H9 (cell line): ENCODE data around the gene NXN. TPM values are rescaled to one million over a fixed set of nuclear protein-coding genes. Genes with fewer than 3 reads are reported as not detected.

Experiments used
- DNase-seq: peaks from one replicate; pipeline ENCODE4 v3.0.0-alpha.2; 2017
- H2AFZ ChIP-seq: one replicate; pipeline ENCODE4 v1.6.1; 2013; ENCODE audit warnings: mild to moderate bottlenecking, low read length, control low read depth, moderate library complexity
- H2AK5ac ChIP-seq: 2 replicates; pipeline ENCODE4 v1.6.1; 2013; ENCODE audit warnings: low read length, control low read depth, mixed read lengths; ENCODE audit not compliant: insufficient read length
- H2BK120ac ChIP-seq: one replicate; pipeline ENCODE4 v1.6.1; 2013; ENCODE audit warnings: low read depth, mild to moderate bottlenecking, low read length, control low read depth, inconsistent platforms; ENCODE audit not compliant: poor library complexity, severe bottlenecking
- H2BK12ac ChIP-seq: 2 replicates; pipeline ENCODE4 v1.6.1; 2013; ENCODE audit warnings: low read length, control low read depth, mixed read lengths, low read depth; ENCODE audit not compliant: insufficient read length
- H2BK15ac ChIP-seq: 2 replicates; pipeline ENCODE4 v1.6.1; 2013; ENCODE audit warnings: low read depth, low read length, control low read depth
- H2BK20ac ChIP-seq: one replicate; pipeline ENCODE4 v1.6.1; 2013; ENCODE audit warnings: low read depth, mild to moderate bottlenecking, low read length, control low read depth, inconsistent platforms; ENCODE audit not compliant: poor library complexity, severe bottlenecking
- H2BK5ac ChIP-seq: 2 replicates; pipeline ENCODE4 v1.6.1; 2013; ENCODE audit warnings: low read length, control low read depth, mixed read lengths; ENCODE audit not compliant: insufficient read length
- H3K14ac ChIP-seq: 2 replicates; pipeline ENCODE4 v1.6.1; 2013; ENCODE audit warnings: low read length, control low read depth; ENCODE audit not compliant: insufficient read depth
- H3K18ac ChIP-seq: 2 replicates; pipeline ENCODE4 v1.6.1; 2013; ENCODE audit warnings: low read depth, mild to moderate bottlenecking, mixed read lengths, low read length, control low read depth; ENCODE audit not compliant: insufficient read length
- H3K23ac ChIP-seq: 2 replicates; pipeline ENCODE4 v1.6.1; 2013; ENCODE audit warnings: low read length, control low read depth, mixed read lengths, low read depth; ENCODE audit not compliant: insufficient read length
- H3K23me2 ChIP-seq: 2 replicates; pipeline ENCODE4 v1.6.1; 2013; ENCODE audit warnings: low read depth, mild to moderate bottlenecking, mixed read lengths, low read length, control low read depth; ENCODE audit not compliant: insufficient read length, poor library complexity, severe bottlenecking
- H3K27ac ChIP-seq: 2 replicates; pipeline ENCODE4 v1.5.1; 2013; ENCODE audit warnings: low read length, control low read depth, mixed read lengths, low read depth; ENCODE audit not compliant: insufficient read length
- H3K27me3 ChIP-seq: 2 replicates; pipeline ENCODE4 v1.6.1; 2013; ENCODE audit warnings: low read length, control low read depth, inconsistent platforms; ENCODE audit not compliant: insufficient read depth
- H3K4ac ChIP-seq: 2 replicates; pipeline ENCODE4 v1.6.1; 2013; ENCODE audit warnings: low read depth, mild to moderate bottlenecking, control low read depth, inconsistent platforms, low read length, moderate library complexity
- H3K4me1 ChIP-seq: 2 replicates; pipeline ENCODE4 v1.6.1; 2013; ENCODE audit warnings: low read length, control low read depth, inconsistent platforms; ENCODE audit not compliant: insufficient read depth
- H3K4me2 ChIP-seq: 2 replicates; pipeline ENCODE4 v1.6.1; 2013; ENCODE audit warnings: low read length, control low read depth, mixed read lengths; ENCODE audit not compliant: insufficient read length, insufficient read depth
- H3K56ac ChIP-seq: 2 replicates; pipeline ENCODE4 v1.6.1; 2013; ENCODE audit warnings: low read depth, mild to moderate bottlenecking, mixed read lengths, low read length, control low read depth; ENCODE audit not compliant: insufficient read length
- H3K79me1 ChIP-seq: 2 replicates; pipeline ENCODE4 v1.6.1; 2013; ENCODE audit warnings: low read depth, mild to moderate bottlenecking, moderate library complexity, low read length, control low read depth, inconsistent platforms; ENCODE audit not compliant: insufficient read depth, poor library complexity, severe bottlenecking
- H3K79me2 ChIP-seq: 2 replicates; pipeline ENCODE4 v1.6.1; 2013; ENCODE audit warnings: low read length, control low read depth, inconsistent platforms; ENCODE audit not compliant: insufficient read depth
- H3K9ac ChIP-seq: 2 replicates; pipeline ENCODE4 v1.6.1; 2013; ENCODE audit warnings: low read length, control low read depth, mixed read lengths; ENCODE audit not compliant: insufficient read length; ENCODE audit errors: extremely low read depth
- H3K9me3 ChIP-seq: one replicate; pipeline ENCODE4 v1.6.1; 2013; ENCODE audit warnings: low read depth, low read length, inconsistent platforms; ENCODE audit not compliant: control insufficient read depth
- H3T11ph ChIP-seq: one replicate; pipeline ENCODE4 v1.6.1; 2013; ENCODE audit warnings: mild to moderate bottlenecking, low read length, control low read depth, inconsistent platforms
- H4K20me1 ChIP-seq: one replicate; pipeline ENCODE4 v1.6.1; 2013; ENCODE audit not compliant: control insufficient read depth, insufficient read length, insufficient read depth
- H4K5ac ChIP-seq: 2 replicates; pipeline ENCODE4 v1.6.1; 2013; ENCODE audit warnings: low read depth, mild to moderate bottlenecking, mixed read lengths, low read length, control low read depth; ENCODE audit not compliant: insufficient read length
- H4K8ac ChIP-seq: replicated peaks from 2 replicates; pipeline ENCODE4 v1.6.1; 2013; ENCODE audit warnings: low read length, control low read depth, mixed read lengths, low read depth; ENCODE audit not compliant: insufficient read length
- H4K91ac ChIP-seq: 2 replicates; pipeline ENCODE4 v1.6.1; 2013; ENCODE audit warnings: low read depth, mild to moderate bottlenecking, moderate library complexity, mixed read lengths, low read length, control low read depth; ENCODE audit not compliant: insufficient read length
- H3K27ac Mint-ChIP-seq, 3 experiments: 2 replicates in 2 of 3; 3 replicates in 1 of 3; pipeline ENCODE4 v1.8.0; 2020 to 2021; ENCODE audit warnings: mixed read lengths in 3 of 3, mild to moderate bottlenecking in 1 of 3, moderate library complexity in 1 of 3
- H3K27me3 Mint-ChIP-seq: 2 replicates; pipeline ENCODE4 v1.8.0; 2021; ENCODE audit warnings: low read depth, mild to moderate bottlenecking, moderate library complexity, mixed read lengths
- H3K36me3 Mint-ChIP-seq, 3 experiments: 2 replicates in 2 of 3; 3 replicates in 1 of 3; pipeline ENCODE4 v1.8.0; 2020 to 2021; ENCODE audit warnings: low read depth in 3 of 3, mixed read lengths in 3 of 3; ENCODE audit not compliant: insufficient read depth in 1 of 3
- H3K4me1 Mint-ChIP-seq, 2 experiments: 2 replicates each; pipeline ENCODE4 v1.8.0; 2020; ENCODE audit warnings: mixed read lengths in 2 of 2
- H3K4me3 Mint-ChIP-seq, 2 experiments: 2 replicates in 1 of 2; 3 replicates in 1 of 2; pipeline ENCODE4 v1.8.0; 2020 to 2021; ENCODE audit warnings: mild to moderate bottlenecking in 2 of 2, mixed read lengths in 2 of 2, moderate library complexity in 1 of 2
- H3K9me3 Mint-ChIP-seq, 2 experiments: 2 replicates in 1 of 2; 3 replicates in 1 of 2; pipeline ENCODE4 v1.8.0; 2020; ENCODE audit warnings: mild to moderate bottlenecking in 2 of 2, mixed read lengths in 2 of 2, moderate library complexity in 1 of 2
- WGBS: extraction: QIAGEN DNeasy Blood & Tissue Kit; methylation state at CpG from one replicate; pipeline ENCODE4 v1.1.7; 2013; ENCODE audit warnings: missing lambda C conversion rate, low lambda C conversion rate, mixed read lengths; ENCODE audit not compliant: insufficient read length; ENCODE audit errors: extremely low coverage; 5-methylcytosine and 5-hydroxymethylcytosine counted together
- total RNA-seq: library from RNA; stranded (reverse); gene quantifications from 2 replicates; pipeline ENCODE4 v1.2.1, GENCODE V29; 2021
- TF ChIP-seq, protein P1 (sequence below): fragments of 200-600 bp; sonication (generic); conservative IDR thresholded peaks from 3 replicates; pipeline ENCODE4 v1.8.0; 2021; ENCODE audit warnings: antibody characterized with exemption, mild to moderate bottlenecking

The NXN gene
- total RNA-seq, 1 experiment from 2014 or later, result 93.6 TPM

DNA sequence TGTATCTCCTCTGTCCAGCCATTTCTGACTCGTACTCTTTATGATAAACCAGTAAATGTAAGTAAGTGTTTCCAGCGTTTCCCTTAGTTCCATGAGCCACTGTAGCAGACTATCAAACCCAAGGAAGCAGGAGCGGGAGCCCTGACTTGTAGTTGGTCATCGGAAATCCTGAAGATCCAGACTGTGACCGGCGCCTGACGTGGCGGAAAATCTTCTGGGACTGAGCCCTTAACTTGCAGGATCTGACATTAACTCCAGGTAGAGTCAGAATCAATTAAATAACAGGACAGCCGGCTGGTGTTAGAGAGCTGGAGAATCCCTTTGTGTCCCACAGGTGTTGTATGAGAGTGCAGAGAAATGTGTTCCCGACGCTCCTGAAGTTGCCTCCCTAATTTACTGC is 201.5 kb downstream of the NXN start:
- no peak overlapping the region for H2AFZ ChIP-seq
- no peaks in the 10 kb centered on the region for H3K9me3 ChIP-seq
- H2BK5ac ChIP-seq, result no peak overlapping the region
- H3K27me3 ChIP-seq, result no peaks in the 10 kb centered on the region
- no peak overlapping the region for H3K18ac ChIP-seq
- Mint-ChIP-seq H3K27me3 (no peaks in the 10 kb centered on the region; the same call in 1 of the 2 replicates), H3K9me3 (no peaks in the 10 kb centered on the region; a peak in 1 of 5 replicates), H3K36me3 (peaks cover 29 to 66% (median 60%) of the 10 kb centered on the region in 3 experiments), H3K27ac (no peak overlapping the region; a peak in 1 of 7 replicates), H3K4me3 (no peak overlapping the region), H3K4me1 (peaks cover 12 to 13% of the 10 kb centered on the region in 2 experiments)
- H2BK120ac ChIP-seq, result no peak overlapping the region
- H3K4me2 ChIP-seq, result no peak overlapping the region
- peaks cover 11% of the 10 kb centered on the region for H3K23me2 ChIP-seq
- no peak overlapping the region for H2BK12ac ChIP-seq
- H3K79me2 ChIP-seq, result peaks cover 13% of the 10 kb centered on the region; the same call in 1 of the 2 replicates
- no peak overlapping the region for H3K27ac ChIP-seq
- H3T11ph ChIP-seq, result no peak overlapping the region
- no peak overlapping the region for H2BK20ac ChIP-seq
- no peak overlapping the region for H4K5ac ChIP-seq
- no peak for DNase-seq
- H3K79me1 ChIP-seq, result peaks cover 13% of the 10 kb centered on the region
- no peak overlapping the region for H3K9ac ChIP-seq
- H3K56ac ChIP-seq, result no peak overlapping the region
- no CpG with 5 or more reads among the region's 11 CpGs for WGBS
- no peak overlapping the region for H3K14ac ChIP-seq
- H3K4ac ChIP-seq, result no peak overlapping the region
- no peak overlapping the region for H3K23ac ChIP-seq
- H3K4me1 ChIP-seq, result peaks cover 2% of the 10 kb centered on the region
- H4K8ac ChIP-seq, result no peak overlapping the region
- H4K20me1 ChIP-seq, result no peaks in the 10 kb centered on the region
- no peak overlapping the region for H4K91ac ChIP-seq
- no peak overlapping the region for H2BK15ac ChIP-seq
- TF ChIP-seq, protein P1, sequence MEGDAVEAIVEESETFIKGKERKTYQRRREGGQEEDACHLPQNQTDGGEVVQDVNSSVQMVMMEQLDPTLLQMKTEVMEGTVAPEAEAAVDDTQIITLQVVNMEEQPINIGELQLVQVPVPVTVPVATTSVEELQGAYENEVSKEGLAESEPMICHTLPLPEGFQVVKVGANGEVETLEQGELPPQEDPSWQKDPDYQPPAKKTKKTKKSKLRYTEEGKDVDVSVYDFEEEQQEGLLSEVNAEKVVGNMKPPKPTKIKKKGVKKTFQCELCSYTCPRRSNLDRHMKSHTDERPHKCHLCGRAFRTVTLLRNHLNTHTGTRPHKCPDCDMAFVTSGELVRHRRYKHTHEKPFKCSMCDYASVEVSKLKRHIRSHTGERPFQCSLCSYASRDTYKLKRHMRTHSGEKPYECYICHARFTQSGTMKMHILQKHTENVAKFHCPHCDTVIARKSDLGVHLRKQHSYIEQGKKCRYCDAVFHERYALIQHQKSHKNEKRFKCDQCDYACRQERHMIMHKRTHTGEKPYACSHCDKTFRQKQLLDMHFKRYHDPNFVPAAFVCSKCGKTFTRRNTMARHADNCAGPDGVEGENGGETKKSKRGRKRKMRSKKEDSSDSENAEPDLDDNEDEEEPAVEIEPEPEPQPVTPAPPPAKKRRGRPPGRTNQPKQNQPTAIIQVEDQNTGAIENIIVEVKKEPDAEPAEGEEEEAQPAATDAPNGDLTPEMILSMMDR, result no peak
- H2AK5ac ChIP-seq, result no peak overlapping the region
